B cell (primary cell): Measurements from ENCODE around the gene METRNL. TPM values are rescaled to one million over a fixed set of nuclear protein-coding genes. Genes with fewer than 3 reads are reported as not detected.

Experiments used
- ATAC-seq: fragments of 200-7000 bp; cut with Tn5 transposase; one replicate; pipeline ENCODE4 v1.10.0; 2021; ENCODE audit warnings: low read depth, mild to moderate bottlenecking, moderate number of reproducible peaks, moderate library complexity
- CTCF ChIA-PET: fragments of 350-600 bp; sonication (Branson Sonifier 250); formaldehyde crosslinking; loops from one replicate; lab custom pipeline; 2021; ENCODE audit warnings: antibody characterized with exemption, inconsistent platforms; lab: Charles Lee
- POLR2A ChIA-PET: fragments of 350-600 bp; sonication (Branson Sonifier 250); formaldehyde crosslinking; loops from one replicate; lab custom pipeline; 2021; ENCODE audit warnings: antibody characterized with exemption; lab: Charles Lee
- DNase-seq: peaks from one replicate; pipeline ENCODE4 v3.0.0; 2013
- H2AFZ ChIP-seq: 2 replicates; pipeline ENCODE4 v1.6.1; 2012; ENCODE audit warnings: mild to moderate bottlenecking, low read depth, low read length; ENCODE audit not compliant: insufficient read depth, poor library complexity, severe bottlenecking
- H3K27ac ChIP-seq, 2 donors: 1 replicate in 1 of 2; 2 replicates in 1 of 2; pipeline ENCODE4 v1.5.1; 2012 to 2013; ENCODE audit warnings: low read length in 2 of 2, mild to moderate bottlenecking in 2 of 2, moderate library complexity in 1 of 2
- H3K27me3 ChIP-seq, 4 experiments: fragments of 200-600 bp in 1 of 4; sonication (generic) in 1 of 4; replicated peaks in 1 of 4; 1 replicate in 2 of 4; 2 replicates in 2 of 4; pipeline versions ENCODE4 v1.6.1 to v1.7.0; 2013 to 2016; ENCODE audit warnings: low read length in 3 of 4, mild to moderate bottlenecking in 2 of 4, mixed read lengths in 1 of 4, moderate library complexity in 1 of 4; ENCODE audit not compliant: insufficient read depth in 4 of 4, control insufficient read depth in 3 of 4; ENCODE audit errors: control extremely low read depth in 1 of 4
- H3K36me3 ChIP-seq, 2 experiments: replicated peaks in 1 of 2; 1 replicate in 1 of 2; 2 replicates in 1 of 2; pipeline versions ENCODE4 v1.6.1 to v1.7.1; 2013; ENCODE audit warnings: low read length in 1 of 2; ENCODE audit not compliant: insufficient read depth in 2 of 2, control insufficient read depth in 1 of 2; ENCODE audit errors: control extremely low read depth in 1 of 2, extremely low read depth in 1 of 2
- H3K4me1 ChIP-seq, 2 donors: fragments of 200-600 bp in 1 of 2; sonication (generic) in 1 of 2; 1 replicate in 1 of 2; 2 replicates in 1 of 2; pipeline versions ENCODE4 v1.5.1 to v1.6.1; 2013 to 2017; ENCODE audit warnings: low read length in 2 of 2; ENCODE audit not compliant: control insufficient read depth in 2 of 2, insufficient read depth in 2 of 2
- H3K4me2 ChIP-seq: replicated peaks from 2 replicates; pipeline ENCODE3; 2012; ENCODE audit warnings: mild to moderate bottlenecking, low read depth, low read length; ENCODE audit not compliant: poor library complexity, severe bottlenecking
- H3K4me3 ChIP-seq, 5 experiments: fragments of 200-600 bp in 1 of 5; sonication (generic) in 1 of 5; 1 replicate in 3 of 5; 2 replicates in 2 of 5; pipeline versions ENCODE4 v1.5.1 to v1.7.0; 2011 to 2016; ENCODE audit warnings: low read length in 4 of 5, mild to moderate bottlenecking in 4 of 5, low read depth in 2 of 5, control low read depth in 1 of 5, moderate library complexity in 1 of 5; ENCODE audit not compliant: insufficient read depth in 1 of 5; ENCODE audit errors: control extremely low read depth in 1 of 5, extremely low read depth in 1 of 5
- H3K79me2 ChIP-seq: fragments of 200-600 bp; sonication (generic); one replicate; pipeline ENCODE4 v1.6.0; 2016; ENCODE audit warnings: low read length; ENCODE audit not compliant: control insufficient read depth, insufficient read depth
- H3K9ac ChIP-seq: fragments of 200-600 bp; sonication (generic); 2 replicates; pipeline ENCODE4 v1.6.1; 2017; ENCODE audit warnings: mild to moderate bottlenecking, low read length, moderate library complexity
- H3K9me3 ChIP-seq, 3 donors: one replicate each; pipeline versions ENCODE4 v1.6.1 to v1.7.1; 2013; ENCODE audit warnings: low read length in 2 of 3; ENCODE audit not compliant: control insufficient read depth in 2 of 3, insufficient read depth in 1 of 3; ENCODE audit errors: control extremely low read depth in 1 of 3
- H4K20me1 ChIP-seq: 2 replicates; pipeline ENCODE4 v1.6.0; 2012; ENCODE audit warnings: mild to moderate bottlenecking, low read length; ENCODE audit not compliant: insufficient read depth, control insufficient read depth, poor library complexity, severe bottlenecking
- H3K27ac Mint-ChIP-seq: one replicate; pipeline ENCODE4 v1.8.0; 2021; ENCODE audit warnings: mixed read lengths
- H3K27me3 Mint-ChIP-seq: one replicate; pipeline ENCODE4 v1.8.0; 2021; ENCODE audit warnings: mixed read lengths
- H3K4me1 Mint-ChIP-seq: one replicate; pipeline ENCODE4 v1.8.0; 2021; ENCODE audit warnings: mixed read lengths
- H3K4me3 Mint-ChIP-seq: one replicate; pipeline ENCODE4 v1.8.0; 2021; ENCODE audit warnings: mixed read lengths
- H3K9me3 Mint-ChIP-seq: one replicate; pipeline ENCODE4 v1.8.0; 2022; ENCODE audit warnings: mixed read lengths; ENCODE audit not compliant: insufficient read depth
- CTCF ChIP-seq: fragments of 200-600 bp; IDR thresholded peaks from one replicate; pipeline ENCODE4 v1.8.0; 2022; ENCODE audit warnings: antibody characterized with exemption, mild to moderate bottlenecking
- EZH2 ChIP-seq: IDR thresholded peaks from 2 replicates; pipeline ENCODE4 v1.6.1; 2012; ENCODE audit warnings: borderline replicate concordance, low read depth, mild to moderate bottlenecking, moderate library complexity, low read length; ENCODE audit not compliant: insufficient read depth, poor library complexity, severe bottlenecking
- WGBS: methylation state at CpG from one replicate; pipeline ENCODE4 v1.1.5; 2013; ENCODE audit warnings: missing lambda C conversion rate; ENCODE audit not compliant: insufficient coverage; 5-methylcytosine and 5-hydroxymethylcytosine counted together
- intact Hi-C: fragments of 100-400 bp; cut with micrococcal nuclease; formaldehyde crosslinking; loops from one replicate; pipeline ENCODE4 v1.10.0; 2022
- polyA plus RNA-seq: library from polyadenylated mRNA; depleted of rRNA; stranded (reverse); fragments of >200 nt; gene quantifications from 2 replicates; pipeline ENCODE4 v1.2.3, GENCODE V29; 2012
- total RNA-seq, 2 donors: library from RNA; stranded (reverse); fragments of 120-200 nt in 1 of 2; gene quantifications; 1 replicate in 1 of 2; 2 replicates in 1 of 2; pipeline versions ENCODE4 v1.2.3 to v1.2.4, GENCODE V29; 2013 to 2022

Gene METRNL
- total and polyA plus RNA-seq, 2 donors (not counting 1 experiment from before 2014, with no cell fraction given) = 11.8 to 18.4 TPM

GRCh38 chr17:83089328-83090132, 10.1 kb downstream of the METRNL start:
- CTCF ChIA-PET = no interaction called here
- Histone ChIP-seq H3K4me1 (no peaks in the 10 kb centered on the region), H3K4me2 (no peak overlapping the region), H3K9ac (no peak overlapping the region), H3K79me2 (peaks cover 3% of the 10 kb centered on the region), H3K4me3 (no peak overlapping the region), H2AFZ (no peak overlapping the region), H4K20me1 (peaks cover 4% of the 10 kb centered on the region), H3K27ac (no peak overlapping the region), H3K27me3 (no peaks in the 10 kb centered on the region), H3K36me3 (no peaks in the 10 kb centered on the region), H3K9me3 (no peaks in the 10 kb centered on the region)
- peaks cover 6% of the 10 kb centered on the region for H3K4me1 Mint-ChIP-seq
- WGBS = 97% methylated on average over 47 of the region's 47 CpGs
- TF ChIP-seq CTCF (no peak), EZH2 (no peak)
- POLR2A ChIA-PET = no interaction called here
- DNase-seq (no peak), ATAC-seq (no peak)
- no peaks in the 10 kb centered on the region for H3K27me3 Mint-ChIP-seq
- no peak overlapping the region for H3K4me3 Mint-ChIP-seq
- H3K27ac Mint-ChIP-seq = no peak overlapping the region
- H3K9me3 Mint-ChIP-seq = no peaks in the 10 kb centered on the region
- intact Hi-C loops = no loop called here

GRCh38 chr17:83090444-83091256, 11.2 kb downstream of the METRNL start:
- CTCF ChIA-PET = no interaction called here
- H3K27me3 Mint-ChIP-seq = no peaks in the 10 kb centered on the region
- Histone ChIP-seq H3K9ac (no peak overlapping the region), H3K4me3 (no peak overlapping the region), H3K9me3 (no peaks in the 10 kb centered on the region), H3K27ac (no peak overlapping the region), H2AFZ (no peak overlapping the region), H4K20me1 (peaks cover 4% of the 10 kb centered on the region), H3K4me2 (no peak overlapping the region), H3K36me3 (no peaks in the 10 kb centered on the region), H3K27me3 (no peaks in the 10 kb centered on the region), H3K4me1 (no peaks in the 10 kb centered on the region), H3K79me2 (peaks cover 3% of the 10 kb centered on the region)
- DNase-seq (no peak), ATAC-seq (no peak)
- POLR2A ChIA-PET = interaction anchor here (0.6 kb wide), 1 partner anchor 107 kb away, joined by 8 read pairs; no protein-coding TSS in a partner anchor
- H3K4me3 Mint-ChIP-seq = no peak overlapping the region
- H3K4me1 Mint-ChIP-seq = peaks cover 6% of the 10 kb centered on the region
- no peak overlapping the region for H3K27ac Mint-ChIP-seq
- TF ChIP-seq EZH2 = no peak
- TF ChIP-seq CTCF = no peak
- 94% methylated on average over 27 of the region's 32 CpGs for WGBS
- intact Hi-C loops = no loop called here
- no peaks in the 10 kb centered on the region for H3K9me3 Mint-ChIP-seq
